D341Med (cell line): Measurements from ENCODE around the gene NOS1.
"Not testable (repeated sequence)": the region's sequence is repeated elsewhere in the genome, so short reads cannot be mapped to it uniquely, and the experiment has no call there.

ENCODE experiments used
- DNase-seq: peaks from one replicate; pipeline ENCODE4 v3.0.0; 2012; ENCODE audit warnings: low spot score

Gene NOS1

GRCh38 chr12:117361347-117361751 is at the start of gene NOS1:
NOS1 (minus strand) TSS chr12:117361626; CDS start chr12:117331069, 30,557 bp downstream.
- no peak for DNase-seq

- no peak for DNase-seq
These were observed 47.9 kb upstream of the NOS1 start for GRCh38 chr12:117409286-117409685.

GRCh38 chr12:117408161-117408791 is 46.9 kb upstream of the NOS1 start:
- DNase-seq, result no peak

GRCh38 chr12:117404940-117405339 is 43.5 kb upstream of the NOS1 start:
- DNase-seq, result no peak

GRCh38 chr12:117404203-117404853 is 42.9 kb upstream of the NOS1 start:
- no peak for DNase-seq

- DNase-seq, result no peak
These were observed 42.2 kb upstream of the NOS1 start for GRCh38 chr12:117403586-117404139.

- no peak for DNase-seq
These were observed 40.9 kb upstream of the NOS1 start for GRCh38 chr12:117402363-117402762.

GRCh38 chr12:117400912-117401311 is 39.5 kb upstream of the NOS1 start:
- no peak for DNase-seq

- not testable (repeated sequence) for DNase-seq
These were observed 37.1 kb upstream of the NOS1 start for GRCh38 chr12:117398482-117398881.

- DNase-seq, result no peak
These were observed 34.3 kb upstream of the NOS1 start for GRCh38 chr12:117395766-117396165.

- DNase-seq, result no peak
These were observed 33.1 kb upstream of the NOS1 start for GRCh38 chr12:117394491-117394890.

GRCh38 chr12:117393656-117394055 is 32.2 kb upstream of the NOS1 start:
- no peak for DNase-seq

- DNase-seq, result no peak
These were observed 29.4 kb upstream of the NOS1 start for GRCh38 chr12:117390866-117391265.

- no peak for DNase-seq
These were observed 27.6 kb upstream of the NOS1 start for GRCh38 chr12:117388951-117389446.

GRCh38 chr12:117387832-117388231 is 26.4 kb upstream of the NOS1 start:
- DNase-seq, result no peak

- no peak for DNase-seq
These were observed 23.3 kb upstream of the NOS1 start for GRCh38 chr12:117384735-117385134.

GRCh38 chr12:117380083-117380482 is 18.7 kb upstream of the NOS1 start:
- DNase-seq, result no peak

- DNase-seq, result no peak
These were observed 16.3 kb upstream of the NOS1 start for GRCh38 chr12:117377758-117378157.

- DNase-seq, result no peak
These were observed 9.2 kb upstream of the NOS1 start for GRCh38 chr12:117370588-117370987.

GRCh38 chr12:117370000-117370399 is 8.6 kb upstream of the NOS1 start:
- not testable (repeated sequence) for DNase-seq

GRCh38 chr12:117367006-117367638 is 5.7 kb upstream of the NOS1 start:
- peak; percentile 83 for DNase-seq

GRCh38 chr12:117365049-117365616 is 3.7 kb upstream of the NOS1 start:
- DNase-seq, result no peak
